Natural killer cell (primary cell): Measurements from ENCODE around the gene UNC119B. TPM values are rescaled to one million over a fixed set of nuclear protein-coding genes. Genes with fewer than 3 reads are reported as not detected.

Experiments used
- ATAC-seq, 3 donors: fragments of 150-1000 bp in 2 of 3; fragments of 200-7000 bp in 1 of 3; cut with Tn5 transposase; 1 replicate in 1 of 3; 2 replicates in 2 of 3; pipeline ENCODE4 v1.10.0; 2021; ENCODE audit warnings: mild to moderate bottlenecking in 2 of 3, moderate library complexity in 2 of 3
- DNase-seq, 2 donors: peaks; one replicate each; pipeline versions ENCODE4 v3.0.0 to v3.0.0-alpha.2; 2013 to 2021; ENCODE audit warnings: mixed read lengths in 1 of 2
- H3K27ac ChIP-seq: one replicate; pipeline ENCODE4 v1.5.1; 2013; ENCODE audit warnings: mild to moderate bottlenecking, low read length
- H3K27me3 ChIP-seq: one replicate; pipeline ENCODE4 v1.6.1; 2013; ENCODE audit warnings: low read length; ENCODE audit not compliant: control insufficient read depth, insufficient read depth
- H3K36me3 ChIP-seq: one replicate; pipeline ENCODE4 v1.6.1; 2013; ENCODE audit warnings: low read length; ENCODE audit not compliant: control insufficient read depth, insufficient read depth
- H3K4me1 ChIP-seq: one replicate; pipeline ENCODE4 v1.6.1; 2013; ENCODE audit warnings: low read length; ENCODE audit not compliant: control insufficient read depth, insufficient read depth
- H3K4me3 ChIP-seq: one replicate; pipeline ENCODE4 v1.5.1; 2013; ENCODE audit warnings: low read length
- H3K9me3 ChIP-seq: one replicate; pipeline ENCODE4 v1.6.1; 2013; ENCODE audit warnings: low read length; ENCODE audit not compliant: control insufficient read depth, insufficient read depth
- H3K27ac Mint-ChIP-seq, 2 donors: one replicate each; pipeline ENCODE4 v1.8.0; 2022; ENCODE audit warnings: mild to moderate bottlenecking in 2 of 2, mixed read lengths in 2 of 2, moderate library complexity in 1 of 2
- H3K27me3 Mint-ChIP-seq, 2 donors: one replicate each; pipeline ENCODE4 v1.8.0; 2022; ENCODE audit warnings: low read depth in 2 of 2, mixed read lengths in 2 of 2
- H3K36me3 Mint-ChIP-seq: one replicate; pipeline ENCODE4 v1.8.0; 2022; ENCODE audit warnings: mixed read lengths
- H3K4me1 Mint-ChIP-seq, 2 donors: one replicate each; pipeline ENCODE4 v1.8.0; 2022; ENCODE audit warnings: mixed read lengths in 2 of 2
- H3K4me3 Mint-ChIP-seq: one replicate; pipeline ENCODE4 v1.8.0; 2022; ENCODE audit warnings: mild to moderate bottlenecking, moderate library complexity, mixed read lengths
- H3K9me3 Mint-ChIP-seq, 2 donors: one replicate each; pipeline ENCODE4 v1.8.0; 2022; ENCODE audit warnings: mixed read lengths in 2 of 2
- CTCF ChIP-seq: fragments of 200-600 bp; IDR thresholded peaks from one replicate; pipeline ENCODE4 v1.8.0; 2022; ENCODE audit warnings: antibody characterized with exemption
- WGBS: methylation state at CpG from one replicate; pipeline ENCODE4 v1.1.7; 2013; ENCODE audit warnings: missing lambda C conversion rate; ENCODE audit not compliant: insufficient coverage; 5-methylcytosine and 5-hydroxymethylcytosine counted together
- intact Hi-C: fragments of 100-400 bp; cut with micrococcal nuclease; formaldehyde crosslinking; loops from one replicate; pipeline ENCODE4 v1.14.2; 2022
- total RNA-seq, 4 donors: library from RNA; stranded (reverse); fragments of 120-200 nt in 1 of 4; gene quantifications; one replicate each; pipeline versions ENCODE4 v1.2.3 to v1.2.4, GENCODE V29; 2013 to 2022

The UNC119B gene
- total RNA-seq, 3 donors from 2014 or later (not counting 1 experiment from before 2014, with no cell fraction given) = 10.7 to 11.6 (median 11.6) TPM

- intact Hi-C loops = no loop called here
- no peak overlapping the region for H3K4me3 ChIP-seq
- DNase-seq (peak in 1 of 2 donors; percentile 19), ATAC-seq (no peak)
- no peaks in the 10 kb centered on the region for H3K4me1 ChIP-seq
- Mint-ChIP-seq H3K4me1 (no peaks in the 10 kb centered on the region), H3K9me3 (no peaks in the 10 kb centered on the region), H3K27ac (peak overlapping the region; percentile 4 to 8), H3K36me3 (no peaks in the 10 kb centered on the region), H3K27me3 (no peaks in the 10 kb centered on the region), H3K4me3 (no peak overlapping the region)
- peaks cover 30% of the 10 kb centered on the region for H3K36me3 ChIP-seq
- TF ChIP-seq CTCF = no peak
- no peak overlapping the region for H3K27ac ChIP-seq
- H3K27me3 ChIP-seq = no peaks in the 10 kb centered on the region
- H3K9me3 ChIP-seq = no peaks in the 10 kb centered on the region
- 93% methylated on average over 9 of the region's 9 CpGs for WGBS
Observed at GRCh38 chr12:120761519-120761934, 51.3 kb downstream of the UNC119B start.

GRCh38 chr12:120762086-120762485 is 51.8 kb downstream of the UNC119B start:
- Histone ChIP-seq H3K36me3 (peaks cover 35% of the 10 kb centered on the region), H3K27me3 (no peaks in the 10 kb centered on the region), H3K4me3 (no peak overlapping the region), H3K9me3 (no peaks in the 10 kb centered on the region), H3K4me1 (no peaks in the 10 kb centered on the region), H3K27ac (no peak overlapping the region)
- intact Hi-C loops = no loop called here
- no peak for DNase-seq
- Mint-ChIP-seq H3K9me3 (no peaks in the 10 kb centered on the region), H3K27ac (peak overlapping the region in 1 of 2 donors; percentile 2), H3K36me3 (no peaks in the 10 kb centered on the region), H3K27me3 (no peaks in the 10 kb centered on the region), H3K4me1 (no peaks in the 10 kb centered on the region), H3K4me3 (no peak overlapping the region)
- TF ChIP-seq CTCF = no peak
- 96% methylated on average over 6 of the region's 6 CpGs for WGBS
- ATAC-seq = no peak

GRCh38 chr12:120763250-120763649 is 53.0 kb downstream of the UNC119B start:
- Mint-ChIP-seq H3K27me3 (no peaks in the 10 kb centered on the region), H3K4me1 (no peaks in the 10 kb centered on the region), H3K27ac (peak overlapping the region in 1 of 2 donors; percentile 9), H3K36me3 (no peaks in the 10 kb centered on the region), H3K9me3 (no peaks in the 10 kb centered on the region), H3K4me3 (no peak overlapping the region)
- no peaks in the 10 kb centered on the region for H3K9me3 ChIP-seq
- intact Hi-C loops = no loop called here
- no peaks in the 10 kb centered on the region for H3K4me1 ChIP-seq
- H3K27me3 ChIP-seq = no peaks in the 10 kb centered on the region
- DNase-seq = no peak
- 62% methylated on average over 3 of the region's 3 CpGs for WGBS
- H3K4me3 ChIP-seq = no peak overlapping the region
- no peak for ATAC-seq
- H3K27ac ChIP-seq = no peak overlapping the region
- no peak for TF ChIP-seq CTCF
- peaks cover 47% of the 10 kb centered on the region for H3K36me3 ChIP-seq

- intact Hi-C loops = no loop called here
Observed at GRCh38 chr12:120764816-120765215, 54.6 kb downstream of the UNC119B start.

More at GRCh38 chr12:120764816-120765215, 54.6 kb downstream of the UNC119B start:
- Histone ChIP-seq H3K4me1 (no peaks in the 10 kb centered on the region), H3K27ac (no peak overlapping the region), H3K9me3 (no peaks in the 10 kb centered on the region), H3K4me3 (no peak overlapping the region), H3K27me3 (no peaks in the 10 kb centered on the region), H3K36me3 (peaks cover 51% of the 10 kb centered on the region)
- no peak for ATAC-seq
- H3K27ac Mint-ChIP-seq = no peak overlapping the region
- WGBS = 95% methylated on average over 9 of the region's 9 CpGs
- no peaks in the 10 kb centered on the region for H3K36me3 Mint-ChIP-seq
- TF ChIP-seq CTCF = no peak
- no peak overlapping the region for H3K4me3 Mint-ChIP-seq
- no peaks in the 10 kb centered on the region for H3K27me3 Mint-ChIP-seq
- no peaks in the 10 kb centered on the region for H3K4me1 Mint-ChIP-seq
- no peak for DNase-seq
- H3K9me3 Mint-ChIP-seq = no peaks in the 10 kb centered on the region
